GM21515 (cell line): Measurements from ENCODE around the gene CDC25A.
A peak's percentile ranks its signal among the peaks of the same experiment; 100 is the strongest.
"Not testable (repeated sequence)": the region's sequence is repeated elsewhere in the genome, so short reads cannot be mapped to it uniquely, and the experiment has no call there.

ENCODE experiments used
- ATAC-seq: cut with Tn5 transposase; IDR thresholded peaks from one replicate; pipeline ENCODE4 v1.9.1; 2021; ENCODE audit not compliant: unreplicated experiment

The CDC25A gene

DNA sequence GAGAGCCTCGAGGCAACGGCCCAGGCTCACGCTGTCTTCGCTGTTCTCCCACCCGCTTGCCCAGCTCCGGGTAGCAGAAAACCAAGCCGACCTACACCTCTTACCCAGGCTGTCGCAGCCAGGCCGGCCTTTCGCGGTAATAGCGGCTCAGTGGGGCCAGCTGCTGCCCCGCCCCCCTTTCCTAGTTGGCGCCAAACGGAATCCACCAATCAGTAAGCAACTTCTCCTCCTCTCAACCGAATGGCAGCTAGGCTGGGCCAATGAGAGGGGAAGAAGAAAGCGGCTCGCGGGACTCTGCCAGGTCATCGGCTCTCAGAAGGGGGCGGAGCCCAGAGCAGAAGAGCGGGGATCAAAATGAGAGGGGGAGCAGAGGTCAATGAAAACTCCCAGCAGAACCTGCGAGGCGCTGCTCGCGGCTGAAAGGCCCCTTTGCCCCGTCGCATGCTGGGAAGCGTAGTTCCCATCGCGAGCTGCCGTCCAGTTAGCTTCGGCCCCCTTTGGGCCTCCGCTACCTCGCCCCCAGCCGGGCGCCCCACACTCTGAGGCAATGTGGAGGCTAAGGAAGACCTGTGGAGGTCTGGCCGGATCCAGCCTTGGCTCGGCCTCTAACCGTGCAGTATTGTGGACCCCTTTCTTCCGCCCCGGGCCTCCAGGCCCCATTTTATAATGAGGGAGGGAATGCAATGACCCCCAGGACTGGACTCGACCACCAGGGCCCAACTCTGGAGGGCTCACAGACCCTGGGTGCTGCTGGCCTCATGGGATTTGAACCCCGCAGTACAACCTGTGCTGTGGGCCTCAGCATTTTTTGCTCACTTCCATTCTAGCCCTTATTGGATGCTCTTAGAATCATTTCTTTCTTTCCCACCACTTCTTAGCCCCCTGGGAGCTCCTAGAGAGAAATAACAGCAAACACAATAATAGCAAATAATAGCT, at the start of gene CDC25A:
TSS of gene CDC25A (minus strand) at position 152 of the 936 bp plus-strand sequence. CDS start 470 bp downstream, outside the sequence.
- peak; percentile 91 for ATAC-seq

DNA sequence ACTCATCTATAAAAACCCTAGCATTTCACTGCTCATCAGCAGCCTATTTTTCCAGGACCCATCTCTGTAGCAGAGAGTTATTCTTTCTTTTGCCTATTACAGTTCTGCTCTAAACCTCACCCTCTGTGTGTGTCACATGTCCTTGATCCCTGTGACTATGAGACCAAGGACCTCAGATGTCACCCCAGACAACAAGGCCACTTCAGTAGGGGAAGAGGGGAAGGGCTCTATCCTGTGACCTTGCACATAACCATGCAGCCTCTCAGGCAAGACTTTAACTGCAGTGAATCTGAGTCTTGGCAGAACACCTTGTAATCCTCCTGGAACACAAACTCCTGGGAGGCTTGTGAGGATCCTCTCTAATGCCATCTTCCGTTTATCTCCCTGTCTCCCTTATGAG, 48.3 kb upstream of the CDC25A start:
- ATAC-seq, result no peak

DNA sequence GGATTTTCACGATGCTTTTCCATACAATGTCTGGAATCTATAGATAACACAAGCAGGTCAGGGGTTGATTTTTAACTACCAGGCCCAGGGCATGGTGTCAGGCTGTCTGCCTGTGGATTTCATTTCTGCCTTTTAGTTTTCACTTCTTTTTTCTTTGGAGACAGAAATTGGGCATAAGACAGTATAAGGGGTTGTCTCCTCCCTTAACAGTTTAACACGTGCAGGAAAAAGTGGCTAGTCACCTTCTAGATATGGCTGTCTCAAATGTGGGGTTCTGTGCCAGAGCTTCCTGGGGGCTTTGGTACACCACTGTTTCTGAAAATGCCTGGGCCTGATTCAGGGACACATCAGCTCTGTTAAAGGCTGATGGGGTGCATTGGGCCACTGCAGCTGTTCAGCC, 45.3 kb upstream of the CDC25A start:
- no peak for ATAC-seq

DNA sequence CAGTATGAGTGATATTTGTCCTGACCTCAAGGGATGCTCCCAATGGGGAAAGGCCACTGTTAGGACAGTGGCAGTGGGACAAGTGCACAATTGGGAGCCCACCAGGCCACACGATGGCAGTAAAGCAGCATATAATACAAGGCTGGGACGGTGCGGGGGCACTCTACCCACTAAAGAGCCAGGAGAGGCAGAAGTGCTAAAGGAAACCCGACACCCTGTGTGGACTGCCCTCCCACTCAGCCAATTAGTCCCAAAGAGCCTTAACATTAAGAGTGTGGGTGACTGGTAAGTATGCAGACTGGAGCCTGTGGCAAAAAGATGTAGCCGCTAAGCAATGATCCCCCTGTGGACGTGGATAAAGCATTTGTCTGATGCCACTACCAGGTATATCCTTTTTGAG, 44.5 kb upstream of the CDC25A start:
- peak; percentile 58 for ATAC-seq

DNA sequence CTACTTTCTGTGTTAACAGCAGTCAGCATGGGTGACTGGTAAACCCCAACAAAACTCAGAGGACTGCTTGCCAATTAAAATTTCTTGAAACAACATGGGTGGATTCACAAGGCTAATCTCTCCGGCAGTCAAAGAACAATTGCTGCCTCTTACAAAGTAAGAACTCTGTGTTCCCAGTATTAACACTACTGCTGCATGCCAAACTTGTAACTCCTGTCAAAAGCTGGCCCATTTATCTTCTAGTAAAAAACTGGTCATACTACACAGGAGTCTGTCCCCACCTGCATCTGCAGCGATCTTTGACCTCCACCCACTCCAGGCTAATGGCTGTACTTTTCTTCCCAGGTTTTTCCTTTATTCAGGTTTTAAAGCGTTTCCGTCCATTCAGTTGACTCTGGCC, 44.0 kb upstream of the CDC25A start:
- ATAC-seq, result no peak

DNA sequence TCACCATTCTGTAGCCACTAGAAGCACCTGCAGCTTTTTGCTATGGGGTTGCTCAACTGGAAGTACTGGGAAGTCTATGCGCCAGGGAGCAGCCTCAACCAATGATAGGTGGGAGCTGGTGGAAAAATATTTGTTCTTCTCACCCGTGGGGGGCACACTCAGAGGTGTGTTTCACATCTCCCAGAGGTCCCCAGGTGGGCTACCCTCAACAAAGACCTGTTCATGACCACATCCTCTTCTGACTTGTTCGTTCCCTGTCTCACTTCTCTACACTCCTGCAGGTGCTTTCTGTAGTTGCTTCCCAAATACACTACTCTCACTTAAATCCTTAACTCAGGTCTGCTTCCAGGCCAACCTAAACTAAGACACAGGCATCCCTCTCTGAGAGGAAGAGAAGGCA, 38.7 kb upstream of the CDC25A start:
- no peak for ATAC-seq

DNA sequence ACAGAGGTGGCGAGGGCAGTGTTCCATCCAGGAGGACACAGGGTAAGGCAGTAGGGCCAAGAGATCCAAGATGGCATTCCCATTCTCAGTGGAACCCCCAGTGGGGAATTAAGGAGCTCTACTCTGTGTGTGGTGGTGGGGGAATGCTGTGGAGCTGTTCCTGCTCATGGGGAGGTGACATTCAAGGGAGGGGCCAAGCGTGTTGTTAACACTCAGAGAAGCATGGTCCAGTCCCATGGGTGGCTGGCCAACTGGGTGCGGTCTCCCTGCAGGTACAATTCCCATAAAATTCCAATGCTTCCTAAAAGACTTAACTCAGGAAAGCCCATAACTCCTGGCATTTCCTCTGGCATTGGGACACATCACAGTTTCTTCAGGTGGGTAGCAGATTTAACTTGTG, 37.4 kb upstream of the CDC25A start:
- no peak for ATAC-seq

DNA sequence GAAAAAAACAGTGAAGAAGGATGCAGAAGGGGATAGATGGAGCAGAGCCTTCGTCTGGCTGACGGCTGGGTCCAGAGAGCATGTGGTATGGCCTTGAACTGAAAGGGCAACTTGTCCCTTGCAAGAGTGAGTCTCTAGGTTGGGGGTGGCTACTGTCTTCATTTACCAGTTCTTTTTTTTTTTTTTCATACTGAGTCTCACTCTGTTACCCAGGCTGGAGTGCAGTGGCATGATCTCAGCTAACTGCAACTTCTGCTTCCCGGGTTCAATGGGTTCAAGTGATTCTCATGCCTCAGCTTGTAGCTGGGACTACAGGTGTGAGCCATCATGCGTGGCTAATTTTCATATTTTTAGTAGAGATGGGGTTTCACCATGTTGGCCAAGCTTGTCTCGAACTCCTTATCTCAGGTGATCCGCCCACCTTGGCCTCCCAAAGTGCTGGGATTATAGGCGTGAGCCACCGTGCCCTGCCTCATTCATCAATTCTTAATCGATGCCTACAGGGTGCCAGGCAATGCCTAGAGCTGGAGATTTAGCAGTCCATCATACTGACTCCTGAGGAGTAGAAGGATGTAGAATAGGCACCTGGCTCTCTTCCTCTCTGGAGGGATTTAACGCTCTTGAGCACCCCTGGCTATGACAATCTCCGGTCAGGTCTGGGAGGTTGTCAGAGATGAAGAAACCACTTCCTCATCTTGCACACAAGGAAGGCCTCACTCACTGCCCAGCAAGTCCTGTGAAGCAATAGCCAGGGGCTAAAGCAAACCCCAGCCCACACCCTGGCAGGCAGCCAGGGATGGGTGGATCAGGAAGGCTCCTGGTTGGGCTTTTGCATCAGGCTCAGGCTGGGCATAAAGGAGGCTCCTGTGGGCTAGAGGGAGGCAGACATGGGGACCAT, 34.6 kb upstream of the CDC25A start, which contains the start of gene CAMP:
TSS of gene CAMP (plus strand) at position 880 of the 898 bp plus-strand sequence. CDS start at position 897, 17 bp downstream.
- peak; percentile 53 for ATAC-seq

DNA sequence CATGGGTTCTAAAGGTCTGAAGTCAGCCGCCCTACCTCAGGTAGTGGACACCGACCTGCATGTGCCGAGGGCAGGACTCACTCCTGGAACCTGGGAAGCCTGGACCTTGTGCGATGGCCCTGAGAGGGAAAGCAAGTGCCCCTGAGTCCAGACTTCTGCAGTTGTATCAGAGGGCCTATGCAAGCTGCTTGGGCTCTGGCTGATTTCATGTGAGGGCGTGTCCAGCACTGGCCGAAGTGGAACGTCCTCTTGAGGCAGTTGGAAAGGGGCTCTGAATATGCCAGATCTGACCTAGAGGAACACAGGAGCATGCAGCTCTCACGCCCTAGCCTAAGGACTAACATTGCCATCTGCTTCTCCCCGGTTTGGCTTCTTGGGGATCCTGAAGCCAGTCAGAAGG, 32.5 kb upstream of the CDC25A start:
- ATAC-seq, result no peak

DNA sequence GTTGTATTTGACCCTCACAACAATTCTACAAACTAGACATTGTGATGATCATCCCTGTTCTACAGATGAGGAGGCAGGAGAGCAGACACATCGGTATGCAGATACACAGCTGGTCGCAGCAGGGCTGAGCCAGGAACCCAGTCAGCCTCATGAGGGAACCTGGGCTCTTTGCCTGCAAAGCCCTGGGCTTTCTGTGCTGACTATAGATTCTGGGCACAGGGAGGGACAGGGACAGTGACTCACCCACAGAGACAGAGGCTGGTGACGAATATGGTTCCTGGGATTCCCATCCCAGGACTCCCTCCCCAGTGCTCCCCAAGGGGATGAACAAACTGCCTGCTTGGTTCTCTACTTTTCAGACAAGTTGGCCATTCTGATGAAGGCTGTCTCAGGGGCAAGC, 31.3 kb upstream of the CDC25A start:
- no peak for ATAC-seq

DNA sequence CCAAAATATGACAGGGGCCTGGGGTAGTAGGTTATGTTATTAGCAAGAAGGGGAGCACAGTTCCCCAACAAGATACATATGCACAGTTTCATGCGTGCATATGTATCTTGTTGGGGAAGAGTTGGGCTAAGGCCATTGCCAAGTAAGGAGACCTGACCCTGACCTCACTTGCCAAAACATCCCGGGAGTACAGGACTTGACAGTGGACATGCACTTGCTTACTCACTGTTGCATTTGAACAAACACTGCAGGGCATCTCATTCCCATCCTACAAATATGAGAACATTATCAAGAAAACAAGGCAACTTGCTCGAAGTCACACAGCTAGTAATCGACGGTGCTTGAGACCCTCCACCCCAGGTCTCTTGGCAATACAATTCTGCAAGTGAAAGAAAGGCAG, 30.3 kb upstream of the CDC25A start:
- ATAC-seq, result no peak

DNA sequence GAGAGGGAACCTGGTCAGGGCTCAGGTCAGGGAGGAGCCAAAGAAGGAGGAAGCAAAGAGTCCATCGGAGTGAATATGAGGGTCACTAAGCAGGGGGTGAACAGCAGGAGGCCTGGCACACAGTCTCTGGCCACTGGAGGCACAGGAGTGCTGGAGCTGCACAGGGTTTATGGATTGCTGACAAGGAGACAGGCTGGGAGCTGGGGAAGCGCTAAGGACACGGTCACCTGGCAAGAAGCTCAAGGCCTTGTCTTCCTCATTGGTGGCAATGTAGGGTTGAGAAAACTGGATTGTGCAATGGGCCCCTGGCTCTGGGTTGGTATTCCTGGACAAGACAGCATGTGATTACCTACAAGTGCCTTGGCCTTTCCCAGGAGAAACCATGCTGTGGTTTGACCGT, 29.2 kb upstream of the CDC25A start:
- no peak for ATAC-seq

DNA sequence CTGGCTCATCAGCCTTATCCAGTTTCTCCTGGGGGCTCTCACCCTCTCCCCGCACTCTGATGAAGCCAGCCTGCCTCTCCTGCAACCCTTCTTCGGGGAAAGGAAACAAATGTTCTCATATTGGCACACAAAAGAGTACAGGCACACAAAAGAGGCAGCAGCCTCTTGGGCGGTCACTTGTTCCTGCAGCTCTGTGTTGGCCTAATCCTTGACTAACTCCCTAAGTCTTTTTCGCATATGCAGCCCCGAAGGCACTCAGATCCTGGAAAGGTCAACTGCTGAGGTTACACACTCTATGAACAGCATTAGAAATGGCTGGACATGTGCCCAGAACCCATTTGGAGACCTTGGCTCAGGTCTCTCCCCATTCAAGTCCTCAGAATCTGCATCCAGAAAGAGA, 27.7 kb upstream of the CDC25A start:
- ATAC-seq, result no peak

DNA sequence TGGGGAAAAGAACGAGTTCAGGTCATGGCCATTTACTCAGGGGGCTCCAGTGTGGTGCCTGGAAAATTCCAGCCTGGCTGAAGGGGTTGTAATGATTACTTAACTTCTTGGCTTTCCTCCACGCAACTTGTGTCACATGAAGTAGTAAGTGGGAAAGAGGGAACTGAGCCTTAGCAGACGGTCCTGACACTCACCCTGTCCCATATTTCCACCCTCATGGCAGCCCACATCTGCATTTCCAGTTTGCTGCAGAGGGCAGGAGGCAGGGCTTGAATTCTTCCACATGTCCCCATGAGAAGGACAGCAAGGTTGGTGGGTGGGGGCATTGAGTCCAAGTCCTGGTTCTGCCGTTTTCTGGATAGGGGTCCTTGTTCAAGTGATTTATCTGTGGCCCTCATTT, 27.2 kb upstream of the CDC25A start:
- no peak for ATAC-seq

DNA sequence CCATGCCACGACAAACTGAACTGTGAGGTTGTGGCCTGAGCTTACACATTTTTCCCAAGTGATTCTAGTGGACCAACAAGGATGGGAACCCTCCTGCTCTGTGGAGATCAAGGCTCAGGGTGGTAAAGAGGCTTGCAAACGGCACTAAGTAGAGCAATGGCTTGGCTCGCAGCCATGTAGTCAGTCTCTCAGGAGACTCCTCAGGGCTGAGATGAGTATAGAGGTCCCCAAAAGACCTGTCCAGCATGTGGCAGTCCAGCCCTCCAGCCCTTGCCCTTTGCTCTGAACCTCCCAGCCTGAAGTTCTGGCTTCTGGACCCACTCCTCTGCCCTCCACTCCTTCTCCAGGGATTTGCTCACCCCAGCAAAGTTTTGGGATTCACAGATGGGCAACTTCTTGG, 26.8 kb upstream of the CDC25A start:
- no peak for ATAC-seq

DNA sequence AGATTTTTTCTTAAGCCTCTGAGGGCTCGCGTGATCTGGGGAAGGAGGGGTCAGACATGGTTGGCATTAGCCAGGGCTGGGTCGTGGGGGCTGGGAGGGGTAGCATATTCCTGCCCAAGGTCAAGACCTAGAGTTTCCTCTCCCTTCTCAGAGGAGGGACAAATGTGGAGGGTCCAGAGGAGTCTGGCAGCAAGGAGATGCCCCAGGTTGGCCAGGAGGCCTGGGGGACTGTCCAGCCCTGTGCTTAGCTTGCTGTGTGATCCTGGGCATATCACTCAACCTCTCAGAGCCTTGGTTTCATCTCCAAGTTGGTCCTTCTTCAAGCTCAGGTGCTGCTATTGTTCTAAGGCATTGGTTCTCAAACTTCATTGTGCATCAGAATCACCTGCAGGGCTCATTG, 26.0 kb upstream of the CDC25A start:
- ATAC-seq, result no peak

DNA sequence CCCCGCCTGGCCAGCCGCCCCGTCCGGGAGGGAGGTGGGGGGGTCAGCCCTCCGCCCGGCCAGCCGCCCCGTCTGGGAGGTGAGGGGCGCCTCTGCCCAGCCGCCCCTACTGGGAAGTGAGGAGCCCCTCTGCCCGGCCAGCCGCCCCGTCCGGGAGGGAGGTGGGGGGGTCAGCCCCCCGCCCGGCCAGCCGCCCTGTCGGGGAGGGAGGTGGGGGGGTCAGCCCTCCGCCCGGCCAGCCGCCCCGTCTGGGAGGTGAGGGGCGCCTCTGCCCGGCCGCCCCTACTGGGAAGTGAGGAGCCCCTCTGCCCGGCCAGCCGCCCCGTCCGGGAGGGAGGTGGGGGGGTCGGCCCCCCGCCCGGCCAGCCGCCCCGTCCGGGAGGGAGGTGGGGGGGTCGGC, 23.6 kb upstream of the CDC25A start:
- not testable (repeated sequence) for ATAC-seq

DNA sequence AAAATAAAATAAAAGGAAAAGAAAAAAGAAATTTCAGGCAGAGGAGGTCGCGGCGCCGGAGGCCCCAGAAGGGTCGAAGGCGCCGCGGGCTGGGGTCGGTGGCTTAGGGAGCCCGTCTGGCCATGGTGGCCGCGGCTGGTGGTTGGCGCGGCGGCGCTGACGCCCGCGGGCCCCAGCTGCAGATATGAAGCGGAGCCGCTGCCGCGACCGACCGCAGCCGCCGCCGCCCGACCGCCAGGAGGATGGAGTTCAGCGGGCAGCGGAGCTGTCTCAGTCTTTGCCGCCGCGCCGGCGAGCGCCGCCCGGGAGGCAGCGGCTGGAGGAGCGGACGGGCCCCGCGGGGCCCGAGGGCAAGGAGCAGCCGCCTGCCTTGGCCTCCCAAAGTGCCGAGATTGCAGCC, 22.3 kb upstream of the CDC25A start:
- not testable (repeated sequence) for ATAC-seq

DNA sequence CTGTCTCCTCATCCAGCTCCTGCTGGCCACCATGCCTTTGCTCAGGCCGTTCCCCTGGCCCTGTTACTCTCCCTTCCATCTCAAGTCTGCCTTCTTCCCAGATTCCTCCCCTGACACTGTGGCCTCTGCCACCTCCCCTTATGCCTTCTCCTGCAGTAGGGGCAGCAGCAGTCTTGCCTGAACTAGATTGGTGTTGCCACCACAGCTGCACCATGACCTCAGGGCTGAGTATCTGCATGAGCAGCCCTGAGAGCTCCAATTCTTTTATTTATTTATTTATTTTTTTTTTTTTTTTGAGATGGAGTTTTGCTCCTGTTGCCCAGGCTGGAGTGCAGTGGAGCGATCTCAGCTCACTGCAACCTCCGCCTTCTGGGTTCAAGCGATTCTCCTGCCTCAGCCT, 21.2 kb upstream of the CDC25A start:
- ATAC-seq, result no peak

DNA sequence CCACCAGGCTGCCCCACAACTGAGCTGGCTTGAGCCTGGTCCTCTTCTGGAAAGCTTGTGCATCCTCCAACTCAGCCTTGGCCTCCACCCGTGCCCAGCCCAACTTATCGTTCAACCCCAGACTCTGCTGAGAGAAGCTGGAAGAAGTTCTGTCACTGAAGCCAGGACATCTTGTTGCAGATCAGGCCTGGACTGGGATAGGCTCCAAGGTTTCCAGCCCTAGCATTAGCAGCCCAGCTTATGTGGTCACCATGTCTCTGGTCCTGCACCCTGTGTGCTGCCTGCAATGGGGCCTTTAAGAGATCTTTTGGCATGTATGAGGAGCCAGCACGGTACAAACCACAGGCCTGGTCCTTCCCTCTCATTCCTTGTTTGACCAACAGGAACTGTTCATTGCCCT, 19.9 kb upstream of the CDC25A start:
- no peak for ATAC-seq

DNA sequence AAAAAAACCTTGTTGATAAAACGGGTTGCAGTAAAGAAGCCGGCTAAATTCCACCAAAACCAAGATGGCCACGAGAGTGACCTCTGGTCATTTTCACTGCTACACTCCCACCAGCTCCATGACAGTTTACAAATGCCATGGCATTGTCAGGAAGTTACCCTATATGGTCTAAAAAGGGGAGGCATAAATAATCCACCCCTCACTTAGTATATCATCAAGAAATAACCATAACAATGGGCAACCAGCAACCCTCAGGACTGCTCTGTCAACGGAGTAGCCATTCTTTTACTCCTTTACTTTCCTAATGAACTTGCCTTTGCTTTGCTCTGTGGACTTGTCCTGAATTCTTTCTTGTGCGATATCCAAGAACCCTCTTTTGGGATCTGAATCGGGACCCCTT, 14.4 kb upstream of the CDC25A start:
- ATAC-seq, result no peak

DNA sequence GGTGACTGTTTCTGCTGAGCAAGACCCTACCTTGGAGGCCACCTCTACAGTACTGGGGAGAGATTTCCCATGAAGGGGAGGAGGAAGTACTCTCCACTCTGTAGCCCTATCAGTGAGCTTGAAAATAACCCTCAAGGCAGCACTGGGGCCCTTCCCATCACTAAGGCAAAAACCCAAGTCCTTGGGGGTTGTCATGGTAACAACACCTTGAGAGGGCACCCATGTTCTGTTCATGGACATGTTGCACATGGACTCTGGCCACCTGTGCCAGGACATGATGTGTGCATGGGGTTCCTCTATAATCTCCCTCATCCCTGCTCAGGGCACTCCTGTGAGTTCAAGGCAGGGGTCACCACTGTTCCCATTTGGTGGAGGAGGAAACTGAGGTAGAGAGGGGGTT, 10.9 kb upstream of the CDC25A start:
- no peak for ATAC-seq
